ENCODE results near the gene EIF2AK2. TPM values are rescaled to one million over a fixed set of nuclear protein-coding genes. Genes with fewer than 3 reads are reported as not detected.

EIF2AK2 gene
- total RNA-seq, 1 donor from 2014 or later = 56.0 TPM

DNA sequence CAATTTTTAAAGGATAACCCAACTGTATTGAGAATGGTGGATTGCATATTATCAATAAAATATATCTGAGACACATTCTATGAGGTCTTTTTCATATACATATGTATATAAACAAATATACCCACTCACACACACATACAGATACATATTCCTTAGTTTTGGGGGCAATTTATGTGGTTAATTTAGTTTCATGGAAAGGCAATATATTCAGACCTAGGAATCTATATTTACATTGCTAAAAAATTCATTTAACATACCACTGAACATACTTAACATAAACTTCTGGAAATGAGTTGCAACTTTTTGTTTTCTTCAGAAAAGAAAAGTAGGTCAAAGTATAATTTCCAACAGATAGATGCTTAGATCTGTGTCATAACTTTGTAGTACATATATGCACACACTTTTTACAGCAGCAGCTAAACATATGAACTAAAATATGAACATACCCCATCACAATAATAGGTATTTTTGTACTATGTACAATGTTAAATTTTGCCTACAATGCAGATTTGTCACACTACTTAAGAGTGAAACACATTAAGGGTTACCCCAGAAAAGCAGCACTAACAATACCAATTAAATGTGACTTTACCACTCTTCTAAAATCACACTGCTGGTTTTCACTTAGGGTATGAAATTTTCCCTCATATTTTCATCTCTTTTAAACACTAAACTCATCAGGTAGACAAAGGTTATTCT, 95.6 kb downstream of the EIF2AK2 start:
- intact Hi-C loops (cut with DNase I) = no loop called here
- ATAC-seq (no peak), DNase-seq (ENCODE audit: low spot score) (no peak)

DNA sequence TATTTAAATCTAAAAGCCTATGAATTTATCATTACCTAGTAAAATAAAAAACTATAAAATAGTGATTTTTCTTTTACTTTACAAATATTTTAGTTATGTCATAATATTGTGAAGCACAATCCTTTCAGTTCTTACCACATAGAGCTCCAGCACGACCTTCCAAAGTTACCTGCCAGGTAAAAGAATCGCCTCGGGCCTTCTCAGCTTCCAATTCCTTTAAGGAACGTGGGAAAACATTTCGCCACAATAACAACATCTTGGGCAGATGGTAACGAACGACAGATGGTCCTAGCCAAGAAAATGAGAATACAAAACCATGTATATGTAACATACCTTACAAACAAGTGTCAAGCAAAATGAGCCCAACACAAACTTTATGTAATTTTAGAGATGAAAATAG, 96.3 kb downstream of the EIF2AK2 start:
- intact Hi-C loops (cut with DNase I) = no loop called here
- DNase-seq (ENCODE audit: low spot score) (no peak), ATAC-seq (no peak)

DNA sequence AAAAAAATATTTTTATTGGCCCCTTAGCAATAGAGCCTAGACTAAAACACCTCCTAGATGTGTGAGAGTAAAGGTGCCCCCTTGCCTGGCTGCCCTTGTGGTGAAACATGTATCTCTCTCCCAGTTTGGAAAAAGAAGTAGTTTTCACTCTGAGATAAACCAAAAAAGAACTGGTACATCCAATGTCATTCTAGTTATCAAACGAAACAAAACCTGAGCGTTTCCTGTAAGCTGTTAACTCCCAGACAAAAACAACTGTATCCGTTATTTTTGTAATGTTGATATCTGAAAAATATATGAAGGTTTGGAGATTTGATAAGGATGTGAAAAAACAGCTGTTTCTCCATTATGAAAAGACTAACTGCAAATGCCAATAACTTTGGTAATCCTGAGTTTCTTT, 96.9 kb downstream of the EIF2AK2 start:
- intact Hi-C loops (cut with DNase I) = no loop called here
- ATAC-seq = no peak
- DNase-seq (ENCODE audit: low spot score) = no peak

- no peak for DNase-seq (ENCODE audit: low spot score)
- no peak for ATAC-seq
- intact Hi-C loops (cut with DNase I) = no loop called here
Observed at GRCh38 chr2:37052600-37053332, 104.0 kb downstream of the EIF2AK2 start.

Other genes starting within 250 kb of the EIF2AK2 start
- gene STRN, start 190.4 kb downstream of the EIF2AK2 start, total RNA-seq = 38.9 TPM
- 25.7 TPM for gene HEATR5B, start 72.6 kb downstream of the EIF2AK2 start, total RNA-seq
- 8.9 TPM for gene GPATCH11, start 72.5 kb downstream of the EIF2AK2 start, total RNA-seq
- gene SULT6B1, start 31.7 kb upstream of the EIF2AK2 start, total RNA-seq = not detected
- gene CEBPZOS, start 39.5 kb upstream of the EIF2AK2 start, total RNA-seq = 43.5 TPM
- gene CEBPZ, start 74.6 kb upstream of the EIF2AK2 start, total RNA-seq = 57.6 TPM
- 21.1 TPM for gene NDUFAF7, start 74.7 kb upstream of the EIF2AK2 start, total RNA-seq
- 57.2 TPM for gene PRKD3, start 167.9 kb upstream of the EIF2AK2 start, total RNA-seq
- 4.8 TPM for gene QPCT, start 187.7 kb upstream of the EIF2AK2 start, total RNA-seq